Naive thymus-derived CD8-positive, alpha-beta T cell (primary cell): ENCODE measurements around the gene N4BP2L1. TPM values are rescaled to one million over a fixed set of nuclear protein-coding genes. Genes with fewer than 3 reads are reported as not detected.

Experiments used
- ATAC-seq, 2 donors: fragments of 150-1000 bp; cut with Tn5 transposase in 1 of 2; sonication (Bioruptor Pico), chemical (Tn5 transposase) in 1 of 2; 1 replicate in 1 of 2; 2 replicates in 1 of 2; pipeline ENCODE4 v1.10.0; 2021; ENCODE audit warnings: mild to moderate bottlenecking in 2 of 2, moderate library complexity in 2 of 2
- POLR2A ChIA-PET: fragments of 350-600 bp; sonication (Branson Sonifier 250); formaldehyde crosslinking; loops from one replicate; lab custom pipeline; 2021; ENCODE audit warnings: antibody characterized with exemption; lab: Charles Lee
- DNase-seq, 10 donors: peaks; one replicate each; pipeline versions ENCODE4 v3.0.0 to v3.0.0-alpha.2; 2020 to 2022
- H3K27ac Mint-ChIP-seq, 10 donors: one replicate each; pipeline ENCODE4 v1.8.0; 2020 to 2022; ENCODE audit warnings: mild to moderate bottlenecking in 10 of 10, mixed read lengths in 10 of 10, moderate library complexity in 4 of 10, inconsistent platforms in 1 of 10
- H3K27me3 Mint-ChIP-seq, 5 donors: one replicate each; pipeline ENCODE4 v1.8.0; 2021 to 2022; ENCODE audit warnings: mixed read lengths in 5 of 5
- H3K36me3 Mint-ChIP-seq, 3 donors: one replicate each; pipeline ENCODE4 v1.8.0; 2020 to 2022; ENCODE audit warnings: mixed read lengths in 3 of 3, mild to moderate bottlenecking in 2 of 3, inconsistent platforms in 1 of 3
- H3K4me1 Mint-ChIP-seq, 4 donors: one replicate each; pipeline ENCODE4 v1.8.0; 2021 to 2022; ENCODE audit warnings: mixed read lengths in 4 of 4
- H3K4me3 Mint-ChIP-seq, 10 donors: one replicate each; pipeline ENCODE4 v1.8.0; 2020 to 2022; ENCODE audit warnings: mild to moderate bottlenecking in 10 of 10, mixed read lengths in 10 of 10, moderate library complexity in 6 of 10, inconsistent platforms in 1 of 10
- H3K9me3 Mint-ChIP-seq, 9 donors: one replicate each; pipeline ENCODE4 v1.8.0; 2020 to 2022; ENCODE audit warnings: mixed read lengths in 9 of 9, mild to moderate bottlenecking in 3 of 9, inconsistent platforms in 1 of 9, moderate library complexity in 1 of 9
- polyA plus RNA-seq, 3 donors: library from polyadenylated mRNA; unstranded; fragments of 300-500 nt; fragmentation: Illumina TruSeq; gene quantifications; one replicate each; pipeline ENCODE4 v1.2.3, GENCODE V29; 2021
- total RNA-seq, 8 experiments: library from RNA in 2 of 8; stranded (reverse) in 2 of 8; gene quantifications; one replicate each; pipeline ENCODE4 v1.2.3 and lab custom pipeline; 2021 to 2026

Gene N4BP2L1
- total and polyA plus RNA-seq, 5 experiments from 2014 or later = 55.3 to 72.1 (median 62.5) TPM

DNA sequence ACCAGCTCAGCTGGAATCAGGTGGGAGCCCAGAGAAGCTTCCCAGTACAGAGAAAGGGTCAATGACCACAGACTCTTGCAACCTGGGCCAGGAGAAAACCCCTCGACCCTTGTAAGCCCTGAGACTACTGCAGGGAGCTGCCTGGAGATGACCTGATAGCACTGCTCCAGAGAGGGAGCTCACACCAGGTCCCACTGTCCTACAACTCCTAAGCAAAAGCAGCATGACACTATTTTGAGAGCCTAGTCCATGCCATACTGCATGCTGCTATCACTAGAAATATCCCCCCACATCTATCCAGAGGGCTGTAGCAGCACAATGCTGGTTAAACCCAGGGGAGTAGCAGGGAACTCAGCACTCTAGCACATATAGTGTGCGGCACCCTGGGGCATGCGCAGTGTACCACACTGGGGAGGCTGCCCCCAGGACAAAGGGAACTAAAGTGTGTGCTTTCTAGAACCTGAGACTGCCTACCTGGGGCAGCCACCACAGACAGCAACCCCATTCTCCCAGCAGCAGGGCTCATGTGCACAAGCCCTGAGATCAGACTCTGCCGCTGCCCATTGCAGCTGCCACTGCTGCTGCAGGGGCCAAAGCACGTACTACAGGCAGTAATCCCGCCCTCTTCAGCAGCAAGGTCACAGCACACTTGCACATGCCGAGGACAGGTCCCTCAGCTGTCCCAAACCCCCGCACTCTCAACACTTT is 27.1 kb upstream of the N4BP2L1 start:
- Mint-ChIP-seq H3K4me3 (no peak overlapping the region), H3K9me3 (peaks cover 0 to 45% (median 29%) of the 10 kb centered on the region in 9 donors), H3K27ac (peak overlapping the region in 1 of 10 donors; percentile 75), H3K36me3 (peaks cover 36 to 63% (median 39%) of the 10 kb centered on the region in 3 donors), H3K27me3 (no peaks in the 10 kb centered on the region), H3K4me1 (peaks cover 0 to 7% (median 4%) of the 10 kb centered on the region in 4 donors)
- ATAC-seq = no peak
- DNase-seq = no peak
- POLR2A ChIA-PET = no interaction called here

- peaks cover 0 to 7% (median 4%) of the 10 kb centered on the region in 4 donors for H3K4me1 Mint-ChIP-seq
- POLR2A ChIA-PET = interaction anchor here (0.7 kb wide), 1 partner anchor 97 kb away, joined by 3 read pairs; no protein-coding TSS in a partner anchor
- H3K27ac Mint-ChIP-seq = peak overlapping the region in 1 of 10 donors; percentile 28
- peaks cover 0 to 38% (median 25%) of the 10 kb centered on the region in 9 donors for H3K9me3 Mint-ChIP-seq
- DNase-seq = no peak
- peaks cover 28 to 57% (median 29%) of the 10 kb centered on the region in 3 donors for H3K36me3 Mint-ChIP-seq
- no peak overlapping the region for H3K4me3 Mint-ChIP-seq
- ATAC-seq = no peak
- no peaks in the 10 kb centered on the region for H3K27me3 Mint-ChIP-seq
Measured at GRCh38 chr13:32453981-32454380, 26.1 kb upstream of the N4BP2L1 start.

- Mint-ChIP-seq H3K4me1 (peaks cover 0 to 11% (median 0%) of the 10 kb centered on the region in 4 donors), H3K4me3 (no peak overlapping the region), H3K27me3 (no peaks in the 10 kb centered on the region), H3K9me3 (peaks cover 0 to 6% (median 0%) of the 10 kb centered on the region in 9 donors), H3K27ac (no peak overlapping the region), H3K36me3 (peaks cover 4 to 22% (median 6%) of the 10 kb centered on the region in 3 donors)
- ATAC-seq (no peak), DNase-seq (no peak)
- POLR2A ChIA-PET = no interaction called here
Measured at GRCh38 chr13:32448972-32449371, 21.0 kb upstream of the N4BP2L1 start.

DNA sequence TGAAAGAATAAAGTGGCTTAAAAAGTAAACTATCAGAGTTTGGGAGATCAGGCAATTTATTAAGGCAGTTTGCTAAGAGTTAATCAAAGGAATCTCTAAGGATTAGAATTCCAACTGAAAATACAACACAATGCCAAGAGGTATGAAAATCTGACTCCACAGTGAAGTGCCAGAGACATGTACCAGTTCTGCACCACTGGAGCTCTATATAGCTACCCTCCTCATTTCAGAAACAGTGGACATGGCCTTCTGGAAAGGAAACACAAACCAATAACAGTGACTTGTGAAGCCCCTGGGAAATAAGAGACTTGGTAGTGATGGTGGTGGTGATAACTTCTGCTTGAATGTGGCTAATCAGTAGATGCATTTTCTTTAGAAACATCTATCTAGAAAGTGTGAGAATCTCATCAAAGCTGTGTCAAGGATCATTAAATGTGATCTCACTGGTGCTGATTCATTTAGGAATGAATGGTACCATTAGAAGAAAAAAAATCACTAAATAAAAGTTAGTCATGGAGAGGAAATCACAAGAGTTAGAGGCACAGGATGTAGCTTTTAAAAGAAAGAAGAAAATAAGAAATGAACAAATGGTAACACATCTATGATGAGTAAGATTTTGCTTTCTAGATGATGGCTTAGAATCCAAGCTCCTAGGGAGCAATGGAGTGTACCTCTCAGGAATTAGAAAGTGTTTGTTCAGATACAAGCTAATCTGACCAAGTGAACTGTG is 20.1 kb upstream of the N4BP2L1 start:
- POLR2A ChIA-PET = no interaction called here
- DNase-seq = no peak
- H3K27me3 Mint-ChIP-seq = no peaks in the 10 kb centered on the region
- peaks cover 3 to 14% (median 4%) of the 10 kb centered on the region in 3 donors for H3K36me3 Mint-ChIP-seq
- peak overlapping the region in 2 of 10 donors; percentile 1 to 34 for H3K27ac Mint-ChIP-seq
- ATAC-seq = no peak
- peaks cover 0 to 6% (median 0%) of the 10 kb centered on the region in 9 donors for H3K9me3 Mint-ChIP-seq
- H3K4me3 Mint-ChIP-seq = no peak overlapping the region
- peaks cover 0 to 18% (median under 1%) of the 10 kb centered on the region in 4 donors for H3K4me1 Mint-ChIP-seq

- Mint-ChIP-seq H3K27me3 (no peaks in the 10 kb centered on the region), H3K4me3 (no peak overlapping the region), H3K27ac (peak overlapping the region in 2 of 10 donors; percentile 36 to 37), H3K4me1 (peaks cover 0 to 21% (median 4%) of the 10 kb centered on the region in 4 donors), H3K36me3 (peaks cover 3 to 4% (median 4%) of the 10 kb centered on the region in 3 donors), H3K9me3 (peaks cover 0 to 5% (median 0%) of the 10 kb centered on the region in 9 donors)
- POLR2A ChIA-PET = no interaction called here
- DNase-seq = no peak
- no peak for ATAC-seq
Measured at GRCh38 chr13:32446773-32447465, 19.0 kb upstream of the N4BP2L1 start.

- H3K36me3 Mint-ChIP-seq = peaks cover 2 to 4% (median 4%) of the 10 kb centered on the region in 3 donors
- DNase-seq (no peak), ATAC-seq (no peak)
- no peaks in the 10 kb centered on the region for H3K27me3 Mint-ChIP-seq
- no peak overlapping the region for H3K4me3 Mint-ChIP-seq
- POLR2A ChIA-PET = no interaction called here
- peaks cover 0 to 21% (median 4%) of the 10 kb centered on the region in 4 donors for H3K4me1 Mint-ChIP-seq
- H3K9me3 Mint-ChIP-seq = peaks cover 0 to 3% (median 0%) of the 10 kb centered on the region in 9 donors
- no peak overlapping the region for H3K27ac Mint-ChIP-seq
Measured at GRCh38 chr13:32446220-32446619, 18.3 kb upstream of the N4BP2L1 start.

- H3K9me3 Mint-ChIP-seq = no peaks in the 10 kb centered on the region
- H3K4me3 Mint-ChIP-seq = no peak overlapping the region
- no peak for ATAC-seq
- peaks cover 0 to 21% (median 4%) of the 10 kb centered on the region in 4 donors for H3K4me1 Mint-ChIP-seq
- no peaks in the 10 kb centered on the region for H3K27me3 Mint-ChIP-seq
- DNase-seq = no peak
- POLR2A ChIA-PET = no interaction called here
- no peak overlapping the region for H3K27ac Mint-ChIP-seq
- H3K36me3 Mint-ChIP-seq = peaks cover 0 to 4% (median 0%) of the 10 kb centered on the region in 3 donors
Measured at GRCh38 chr13:32445461-32445860, 17.5 kb upstream of the N4BP2L1 start.

DNA sequence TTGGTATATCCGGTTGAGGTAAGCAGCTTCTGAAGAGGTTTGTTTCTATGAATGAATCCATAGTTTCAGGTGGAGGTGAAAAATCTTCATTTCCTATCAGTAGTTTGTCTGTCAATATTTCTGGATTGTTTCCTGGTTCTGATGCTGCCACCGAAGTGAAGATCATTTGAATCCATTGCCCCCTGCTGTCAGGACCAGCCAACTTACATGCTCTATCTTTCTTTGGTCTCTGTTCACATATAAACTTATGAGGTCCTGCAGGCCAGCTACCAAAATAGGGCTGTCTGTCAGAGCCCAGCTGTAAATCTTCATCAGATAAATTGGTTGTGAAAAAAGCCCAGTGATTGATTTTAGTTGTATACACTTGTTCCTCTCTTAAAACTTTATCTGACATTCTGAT is 15.2 kb upstream of the N4BP2L1 start:
- Mint-ChIP-seq H3K4me3 (no peak overlapping the region), H3K27ac (peak overlapping the region in 4 of 10 donors; percentile 23 to 76 (median 40)), H3K4me1 (peaks cover 0 to 19% (median 4%) of the 10 kb centered on the region in 4 donors), H3K36me3 (peaks cover 0 to 3% (median 3%) of the 10 kb centered on the region in 3 donors), H3K27me3 (no peaks in the 10 kb centered on the region), H3K9me3 (no peaks in the 10 kb centered on the region)
- POLR2A ChIA-PET = interaction anchor here (0.5 to 0.6 kb wide), 3 partner anchors 10 to 402 kb away, joined by 3 to 6 read pairs (median 3); no protein-coding TSS in a partner anchor
- ATAC-seq (peak; percentile 76 to 92), DNase-seq (peak in 9 of 10 donors; percentile 20 to 68 (median 38))

- H3K4me1 Mint-ChIP-seq = peaks cover 0 to 11% (median 4%) of the 10 kb centered on the region in 4 donors
- H3K4me3 Mint-ChIP-seq = no peak overlapping the region
- H3K9me3 Mint-ChIP-seq = no peaks in the 10 kb centered on the region
- DNase-seq = no peak
- peaks cover 0 to 15% (median 10%) of the 10 kb centered on the region in 3 donors for H3K36me3 Mint-ChIP-seq
- POLR2A ChIA-PET = no interaction called here
- H3K27ac Mint-ChIP-seq = no peak overlapping the region
- ATAC-seq = no peak
- no peaks in the 10 kb centered on the region for H3K27me3 Mint-ChIP-seq
Measured at GRCh38 chr13:32438871-32439270, 10.9 kb upstream of the N4BP2L1 start.

- DNase-seq = no peak
- Mint-ChIP-seq H3K4me3 (no peak overlapping the region), H3K4me1 (peaks cover 8 to 19% (median 14%) of the 10 kb centered on the region in 4 donors), H3K27ac (no peak overlapping the region), H3K36me3 (peaks cover 0 to 12% (median 8%) of the 10 kb centered on the region in 3 donors), H3K9me3 (no peaks in the 10 kb centered on the region), H3K27me3 (no peaks in the 10 kb centered on the region)
- ATAC-seq = no peak
- POLR2A ChIA-PET = no interaction called here
Measured at GRCh38 chr13:32432856-32433255, 4.9 kb upstream of the N4BP2L1 start.

DNA sequence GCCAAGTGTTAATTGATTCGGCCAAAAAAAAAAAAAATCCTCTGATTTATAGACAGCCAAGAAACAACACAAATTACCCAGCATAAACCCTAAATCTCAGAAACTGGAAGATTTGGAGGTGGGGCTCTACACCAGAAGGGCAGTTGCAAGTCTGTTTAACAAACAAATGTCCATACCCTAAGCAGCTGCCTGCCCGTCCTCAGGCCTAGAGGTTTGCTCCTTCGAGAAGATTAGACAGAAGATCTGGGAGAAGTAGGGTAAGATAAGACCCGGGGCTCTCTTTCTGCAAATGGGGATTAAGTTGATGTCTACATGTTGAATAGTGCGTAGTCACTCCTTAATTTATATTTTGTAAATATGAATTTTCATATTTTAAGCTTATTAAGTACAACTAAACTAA is 3.4 kb upstream of the N4BP2L1 start:
- peaks cover 0 to 7% (median 2%) of the 10 kb centered on the region in 3 donors for H3K36me3 Mint-ChIP-seq
- no peaks in the 10 kb centered on the region for H3K27me3 Mint-ChIP-seq
- H3K4me1 Mint-ChIP-seq = peaks cover 12 to 21% (median 18%) of the 10 kb centered on the region in 4 donors
- H3K27ac Mint-ChIP-seq = no peak overlapping the region
- H3K9me3 Mint-ChIP-seq = no peaks in the 10 kb centered on the region
- no peak overlapping the region for H3K4me3 Mint-ChIP-seq
- ATAC-seq = no peak
- DNase-seq = no peak
- POLR2A ChIA-PET = interaction anchor here (1.0 kb wide), 1 partner anchor 8 kb away, joined by 3 read pairs; no protein-coding TSS in a partner anchor
